GM18520 (cell line): ENCODE results near the gene FEM1A.
"Not testable (repeated sequence)": the region's sequence is repeated elsewhere in the genome, so short reads cannot be mapped to it uniquely, and the experiment has no call there.

Experiments
- ATAC-seq: cut with Tn5 transposase; IDR thresholded peaks from one replicate; pipeline ENCODE4 v1.9.1; 2021; ENCODE audit not compliant: unreplicated experiment

Gene FEM1A

DNA sequence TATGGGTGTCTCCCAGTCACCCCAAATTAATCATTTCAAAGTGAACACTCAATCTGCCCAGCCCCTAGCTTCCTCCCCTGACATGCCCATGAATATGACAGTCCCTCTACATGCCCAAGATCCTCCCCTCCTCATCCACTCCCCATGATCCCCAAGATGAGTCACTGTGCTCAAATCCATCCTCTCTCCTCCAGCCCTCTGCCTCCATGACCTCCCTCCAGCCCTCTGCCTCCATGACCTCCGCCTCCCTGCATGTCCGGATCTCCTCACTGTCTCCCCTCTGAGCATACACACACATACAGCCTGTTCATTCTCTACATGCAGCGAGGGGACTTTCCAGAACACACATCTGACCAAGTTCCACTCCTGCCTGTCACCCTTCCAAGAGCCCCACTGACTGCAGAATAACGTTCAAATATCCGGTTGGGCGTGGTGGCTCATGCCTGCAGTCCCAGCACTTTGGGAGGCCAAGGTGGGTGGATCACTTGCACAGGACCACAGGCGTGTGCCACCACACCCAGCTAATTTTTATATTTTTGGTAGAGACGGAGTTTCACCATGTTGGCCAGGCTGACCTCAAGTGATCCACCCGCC is 18.4 kb upstream of the FEM1A start:
- ATAC-seq: no peak

DNA sequence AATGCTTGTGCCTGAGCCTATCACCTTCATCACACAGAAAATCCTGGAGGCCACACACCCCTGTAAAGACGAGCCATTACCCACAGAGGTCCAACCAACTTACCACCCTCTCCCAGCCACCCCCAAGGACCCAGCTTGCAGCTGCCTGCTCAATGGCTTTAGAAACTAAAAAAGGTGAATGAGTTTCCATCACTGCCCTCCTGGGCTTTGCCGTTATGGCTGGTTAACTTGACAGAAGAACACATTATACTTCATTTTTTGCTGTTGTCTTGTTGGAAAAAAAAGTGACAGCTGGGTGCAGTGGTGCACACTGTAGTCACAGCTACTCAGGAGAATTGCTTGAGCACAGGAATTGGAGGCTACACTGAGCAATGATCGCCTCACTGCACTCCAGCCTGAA is 17.4 kb upstream of the FEM1A start:
- no peak for ATAC-seq

DNA sequence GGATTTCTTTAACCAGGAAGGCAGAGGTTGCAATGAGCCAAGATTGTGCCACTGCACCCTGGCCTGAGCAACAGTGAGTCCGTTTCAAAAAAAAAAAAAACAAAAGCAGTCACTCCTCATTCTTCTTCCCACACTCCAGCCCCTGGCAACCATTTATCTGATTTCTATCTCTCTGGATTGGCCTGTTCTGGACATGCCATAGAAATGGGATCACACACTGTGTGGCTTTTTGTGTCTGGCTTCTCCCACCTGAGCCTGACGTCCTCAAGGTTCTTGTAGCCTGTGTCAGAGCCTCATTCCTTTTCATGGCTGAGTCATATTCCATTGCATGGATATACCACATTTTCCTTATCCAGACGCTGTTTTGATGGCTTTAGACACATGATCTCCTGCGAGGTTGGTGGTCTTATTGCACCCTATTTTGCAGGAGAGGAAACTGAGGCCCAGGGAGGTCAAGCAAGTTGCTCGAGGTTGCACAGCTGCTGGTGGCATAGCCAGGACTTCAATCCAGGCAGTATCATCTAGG is 15.8 kb upstream of the FEM1A start:
- no peak for ATAC-seq

DNA sequence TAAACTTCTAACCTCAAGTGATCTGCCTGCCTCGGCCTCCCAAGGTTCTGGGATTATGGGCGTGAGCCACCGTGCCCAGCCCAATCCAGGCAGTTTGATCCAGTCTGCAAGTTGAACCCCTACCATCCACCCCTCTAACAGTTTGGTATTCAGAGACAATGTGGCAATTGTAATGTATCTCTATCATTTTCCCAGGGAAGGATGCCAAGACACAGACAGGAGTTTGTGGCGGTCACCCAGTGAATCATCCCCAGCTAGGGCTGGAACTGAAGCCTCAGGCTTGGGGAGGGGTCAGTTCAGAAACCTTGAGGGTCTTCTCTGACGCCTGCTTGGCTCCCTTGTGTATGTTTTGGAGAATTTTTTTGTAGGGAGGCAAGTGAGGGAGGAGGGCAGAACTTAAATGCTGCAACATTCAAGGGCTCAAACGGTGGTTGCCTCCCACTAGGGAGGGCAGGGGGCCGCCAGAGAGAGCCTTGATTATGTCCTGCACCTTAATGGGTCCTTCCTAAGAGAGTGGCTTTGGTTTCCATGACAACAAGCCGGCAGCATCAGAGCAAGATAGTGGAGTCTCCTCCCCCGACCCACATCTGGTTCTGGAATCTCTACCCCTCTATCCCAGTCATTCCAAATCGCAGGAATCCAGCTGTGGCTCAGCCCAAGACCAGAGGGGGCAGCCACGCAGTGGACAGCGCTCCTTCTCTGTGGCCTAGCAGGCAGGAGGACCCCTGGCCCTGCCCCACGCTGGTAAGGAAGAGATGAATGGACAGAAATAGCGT is 14.9 kb upstream of the FEM1A start:
- no peak for ATAC-seq

- ATAC-seq: not testable (repeated sequence)
Measured at GRCh38 chr19:4778124-4778523, 13.4 kb upstream of the FEM1A start.

GRCh38 chr19:4780860-4781259 is 10.7 kb upstream of the FEM1A start:
- ATAC-seq: no peak

GRCh38 chr19:4781801-4782200 is 9.7 kb upstream of the FEM1A start:
- ATAC-seq: no peak

DNA sequence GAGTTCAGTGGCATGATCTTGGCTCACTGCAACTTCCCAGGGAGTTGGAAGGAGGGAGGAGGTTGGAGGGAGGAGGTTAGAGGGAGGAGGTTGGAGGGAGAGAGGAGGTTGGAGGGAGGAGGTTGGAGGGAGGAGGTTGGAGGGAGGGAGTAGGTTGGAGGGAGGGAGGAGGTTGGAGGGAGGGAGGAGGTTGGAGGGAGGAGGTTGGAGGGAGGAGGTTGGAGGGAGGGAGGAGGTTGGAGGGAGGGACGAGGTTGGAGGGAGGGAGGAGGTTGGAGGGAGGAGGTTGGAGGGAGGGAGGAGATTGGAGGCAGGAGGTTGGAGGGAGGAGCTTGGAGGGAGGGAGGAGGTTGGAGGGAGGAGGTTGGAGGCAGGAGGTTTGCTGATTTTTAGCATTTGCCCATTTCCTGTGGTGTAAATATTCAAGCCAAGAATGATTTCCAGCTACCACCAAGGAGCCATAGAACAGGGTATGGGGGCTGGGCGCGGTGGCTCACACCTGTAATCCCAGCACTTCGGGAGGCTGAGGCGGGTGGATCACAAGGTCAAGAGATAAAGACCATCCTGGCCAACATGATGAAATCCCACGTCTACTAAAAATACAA is 5.0 kb upstream of the FEM1A start:
- not testable (repeated sequence) for ATAC-seq

- not testable (repeated sequence) for ATAC-seq
Measured at GRCh38 chr19:4792019-4792865, 708 bp downstream of the FEM1A start.

- ATAC-seq: not testable (repeated sequence)
Measured at GRCh38 chr19:4792866-4793195, 1.3 kb downstream of the FEM1A start.

DNA sequence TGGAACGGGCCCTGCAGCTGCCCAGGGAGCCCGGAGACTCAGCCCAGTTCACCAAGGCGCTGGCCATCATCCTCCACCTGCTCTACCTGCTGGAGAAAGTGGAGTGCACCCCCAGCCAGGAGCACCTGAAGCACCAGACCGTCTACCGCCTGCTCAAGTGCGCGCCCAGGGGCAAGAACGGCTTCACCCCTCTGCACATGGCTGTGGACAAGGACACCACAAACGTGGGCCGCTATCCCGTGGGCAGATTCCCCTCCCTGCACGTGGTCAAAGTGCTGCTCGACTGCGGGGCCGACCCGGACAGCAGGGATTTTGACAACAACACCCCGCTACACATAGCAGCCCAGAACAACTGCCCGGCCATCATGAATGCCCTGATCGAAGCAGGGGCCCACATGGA is 1.7 kb downstream of the FEM1A start:
- not testable (repeated sequence) for ATAC-seq

GRCh38 chr19:4794971-4795370 is 3.4 kb downstream of the FEM1A start:
- ATAC-seq: no peak

DNA sequence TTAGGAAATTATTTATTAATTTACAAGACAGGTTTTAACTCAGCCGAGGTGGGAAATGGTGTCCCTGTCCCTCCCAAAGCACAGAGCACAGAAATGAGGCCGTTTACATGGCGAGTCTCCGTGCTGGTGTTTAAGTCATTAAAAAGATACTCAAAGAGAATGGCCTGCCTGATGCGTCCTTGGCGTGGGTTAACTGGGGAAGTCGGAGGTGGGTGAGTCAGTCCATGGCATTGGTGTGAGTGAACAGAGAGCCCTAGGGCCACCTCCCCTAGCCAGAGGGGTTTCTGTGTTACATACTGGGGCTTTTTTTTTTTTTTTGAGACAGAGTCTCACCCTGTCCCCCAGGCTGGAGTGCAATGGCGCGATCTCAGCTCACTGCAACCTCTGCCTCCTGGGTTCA is 3.9 kb downstream of the FEM1A start:
- ATAC-seq: no peak

DNA sequence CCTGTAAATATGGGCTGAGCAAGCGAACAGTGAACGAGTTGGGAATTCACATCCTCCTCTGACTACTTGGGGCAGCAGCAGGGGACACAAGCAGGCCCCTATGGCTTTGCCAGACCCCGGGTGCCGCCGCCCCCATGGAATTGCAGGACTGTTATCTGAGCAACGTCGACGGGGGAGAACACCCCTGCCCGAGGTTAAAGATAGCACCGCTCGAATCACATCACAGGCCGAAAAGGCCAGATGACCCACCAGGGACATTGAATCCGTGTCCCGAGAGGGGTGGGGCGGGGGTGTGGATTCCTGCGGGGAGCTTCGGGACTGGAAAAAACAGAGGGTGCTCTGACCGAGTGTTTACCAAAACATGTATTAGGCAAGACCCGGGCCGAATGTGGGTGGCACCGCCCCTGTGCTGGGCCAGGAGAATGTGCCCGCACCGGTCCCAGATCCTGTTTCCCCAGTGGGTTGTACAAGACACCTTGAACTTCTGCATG is 9.1 kb downstream of the FEM1A start:
- ATAC-seq: no peak

GRCh38 chr19:4801085-4801619 is 9.6 kb downstream of the FEM1A start:
- ATAC-seq: no peak

GRCh38 chr19:4802711-4803110 is 11.2 kb downstream of the FEM1A start:
- no peak for ATAC-seq

GRCh38 chr19:4803736-4804695 is 12.5 kb downstream of the FEM1A start:
- no peak for ATAC-seq

DNA sequence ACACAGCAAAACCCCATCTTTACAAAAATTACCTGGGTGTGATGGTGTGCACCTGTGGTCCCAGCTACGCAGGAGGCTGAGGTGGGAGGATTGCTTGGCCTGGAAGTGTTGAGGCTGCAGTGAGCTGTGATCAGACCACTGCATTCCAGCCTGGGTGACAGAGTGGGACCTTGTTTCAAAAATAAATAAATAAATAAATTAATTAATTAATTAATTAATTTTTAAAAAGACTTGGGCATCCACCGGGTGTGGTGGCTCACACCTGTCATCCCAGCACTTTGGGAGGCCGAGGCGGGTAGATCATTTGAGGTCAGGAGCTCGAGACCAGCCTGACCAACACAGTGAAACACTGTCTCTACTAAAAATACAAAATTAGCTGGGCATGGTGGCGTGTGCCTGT is 13.6 kb downstream of the FEM1A start:
- not testable (repeated sequence) for ATAC-seq

DNA sequence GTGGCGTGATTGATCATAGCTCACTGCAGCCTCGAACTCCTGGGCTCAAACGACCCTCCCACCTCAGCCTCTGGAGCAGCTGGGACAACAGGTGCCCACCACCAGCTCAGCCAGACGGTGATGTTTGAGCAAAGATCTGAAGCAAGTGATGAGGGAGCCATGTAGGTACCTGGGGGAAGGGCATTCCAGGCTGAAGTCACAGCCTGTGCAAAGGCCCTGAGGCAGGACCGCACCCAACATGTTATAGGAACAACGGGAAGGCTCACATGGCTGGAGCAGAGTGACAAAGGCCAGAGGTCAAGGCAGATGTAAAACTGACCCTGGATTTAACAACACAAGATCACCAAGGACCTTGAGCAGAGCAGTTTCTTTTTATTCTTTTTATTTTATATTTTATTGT is 14.8 kb downstream of the FEM1A start:
- no peak for ATAC-seq

GRCh38 chr19:4807188-4807587 is 15.7 kb downstream of the FEM1A start:
- ATAC-seq: no peak
